Lower leg skin (tissue), 4 donors: ENCODE measurements around the gene SCAMP3. TPM values are rescaled to one million over a fixed set of nuclear protein-coding genes. Genes with fewer than 3 reads are reported as not detected.
"Not testable (repeated sequence)": the region's sequence is repeated elsewhere in the genome, so short reads cannot be mapped to it uniquely, and the experiment has no call there.

Experiments used
- DNase-seq, 2 donors: peaks; one replicate each; pipeline ENCODE4 v3.0.0-alpha.2; 2019; ENCODE audit warnings: low spot score in 2 of 2
- H3K4me3 ChIP-seq: fragments of 200-600 bp; sonication (generic); 2 replicates; pipeline ENCODE4 v1.5.1; 2017; ENCODE audit warnings: mild to moderate bottlenecking, low read depth; ENCODE audit not compliant: poor library complexity, severe bottlenecking
- POLR2A ChIP-seq, 2 donors: fragments of 450-650 bp; IDR thresholded peaks; one replicate each; pipeline ENCODE4 v1.6.1; 2016 to 2017; ENCODE audit warnings: antibody characterized with exemption in 2 of 2, mild to moderate bottlenecking in 1 of 2, moderate library complexity in 1 of 2
- WGBS, 2 donors: methylation state at CpG; one replicate each; pipeline ENCODE4 v1.1.5; 2018; 5-methylcytosine and 5-hydroxymethylcytosine counted together
- intact Hi-C: fragments of 100-400 bp; cut with DNase I; formaldehyde crosslinking; loops from one replicate; pipeline ENCODE4 v1.15.0; 2023; ENCODE audit warnings: low total_unique reads
- total RNA-seq, 4 donors: library from RNA; depleted of rRNA; stranded (reverse); fragments of >200 nt; gene quantifications; one replicate each; pipeline ENCODE4 v1.1.0, GENCODE V29; 2016
- TF ChIP-seq, protein P1 (sequence below), 3 donors: fragments of 450-650 bp; IDR thresholded peaks; one replicate each; pipeline ENCODE4 v1.5.1; 2016; ENCODE audit warnings: antibody characterized with exemption in 3 of 3, mild to moderate bottlenecking in 3 of 3, moderate library complexity in 2 of 3

SCAMP3 gene
- total RNA-seq, 4 donors from 2014 or later, result 67.8 to 96.9 (median 87.6) TPM

DNA sequence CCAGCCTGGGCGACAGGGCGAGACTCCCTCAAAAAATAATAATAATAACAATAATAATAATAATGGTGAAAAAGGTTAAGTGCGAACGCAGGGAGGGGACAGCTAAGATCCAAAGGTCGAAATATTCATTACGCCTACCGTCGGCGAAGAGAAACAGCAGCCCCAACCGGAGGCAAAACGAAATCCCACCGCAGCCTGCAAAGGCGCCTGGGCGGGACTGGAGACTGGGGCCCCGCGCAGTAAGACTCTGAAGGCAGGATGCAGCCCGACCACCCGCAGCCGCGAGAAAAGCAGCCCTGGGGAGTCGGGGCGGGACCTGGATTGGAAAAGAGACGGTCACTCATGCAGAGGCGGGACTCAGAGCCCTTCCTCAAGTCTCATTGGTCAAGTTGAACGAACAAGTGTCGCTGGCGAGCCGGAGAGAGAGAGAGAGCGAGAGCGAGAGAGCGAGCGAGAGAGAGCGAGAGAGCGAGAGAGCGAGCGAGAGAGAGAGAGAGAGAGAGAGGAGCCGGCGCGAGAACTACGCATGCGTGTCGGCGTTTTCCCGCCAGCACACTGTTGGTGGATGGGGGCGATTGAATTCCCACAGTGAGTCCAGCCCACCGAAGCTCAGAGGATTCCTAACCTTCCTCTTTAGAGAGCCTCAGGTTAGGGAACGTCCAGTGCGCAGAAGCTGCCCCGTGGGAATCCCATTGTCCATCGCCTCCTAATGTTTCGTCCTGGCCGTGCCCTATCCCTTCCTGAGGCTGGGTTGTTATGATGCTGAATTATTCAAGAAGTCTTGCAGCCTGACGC lies 17.6 kb downstream of the SCAMP3 start:
- TF ChIP-seq, protein P1, sequence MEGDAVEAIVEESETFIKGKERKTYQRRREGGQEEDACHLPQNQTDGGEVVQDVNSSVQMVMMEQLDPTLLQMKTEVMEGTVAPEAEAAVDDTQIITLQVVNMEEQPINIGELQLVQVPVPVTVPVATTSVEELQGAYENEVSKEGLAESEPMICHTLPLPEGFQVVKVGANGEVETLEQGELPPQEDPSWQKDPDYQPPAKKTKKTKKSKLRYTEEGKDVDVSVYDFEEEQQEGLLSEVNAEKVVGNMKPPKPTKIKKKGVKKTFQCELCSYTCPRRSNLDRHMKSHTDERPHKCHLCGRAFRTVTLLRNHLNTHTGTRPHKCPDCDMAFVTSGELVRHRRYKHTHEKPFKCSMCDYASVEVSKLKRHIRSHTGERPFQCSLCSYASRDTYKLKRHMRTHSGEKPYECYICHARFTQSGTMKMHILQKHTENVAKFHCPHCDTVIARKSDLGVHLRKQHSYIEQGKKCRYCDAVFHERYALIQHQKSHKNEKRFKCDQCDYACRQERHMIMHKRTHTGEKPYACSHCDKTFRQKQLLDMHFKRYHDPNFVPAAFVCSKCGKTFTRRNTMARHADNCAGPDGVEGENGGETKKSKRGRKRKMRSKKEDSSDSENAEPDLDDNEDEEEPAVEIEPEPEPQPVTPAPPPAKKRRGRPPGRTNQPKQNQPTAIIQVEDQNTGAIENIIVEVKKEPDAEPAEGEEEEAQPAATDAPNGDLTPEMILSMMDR (IDR thresholded peaks at IDR 0.05), result peak in 2 of 3 donors; percentile 75 to 98
- peak in 1 of 2 donors; percentile 78 for TF ChIP-seq POLR2A (IDR thresholded peaks at IDR 0.05)
- intact Hi-C loops, result no loop called here
- H3K4me3 ChIP-seq, result peak overlapping the region; percentile 24
- WGBS, 2 donors, result 0 to 1% methylated on average over 53 of the region's 53 CpGs
- peak; percentile 98 to 99 for DNase-seq

DNA sequence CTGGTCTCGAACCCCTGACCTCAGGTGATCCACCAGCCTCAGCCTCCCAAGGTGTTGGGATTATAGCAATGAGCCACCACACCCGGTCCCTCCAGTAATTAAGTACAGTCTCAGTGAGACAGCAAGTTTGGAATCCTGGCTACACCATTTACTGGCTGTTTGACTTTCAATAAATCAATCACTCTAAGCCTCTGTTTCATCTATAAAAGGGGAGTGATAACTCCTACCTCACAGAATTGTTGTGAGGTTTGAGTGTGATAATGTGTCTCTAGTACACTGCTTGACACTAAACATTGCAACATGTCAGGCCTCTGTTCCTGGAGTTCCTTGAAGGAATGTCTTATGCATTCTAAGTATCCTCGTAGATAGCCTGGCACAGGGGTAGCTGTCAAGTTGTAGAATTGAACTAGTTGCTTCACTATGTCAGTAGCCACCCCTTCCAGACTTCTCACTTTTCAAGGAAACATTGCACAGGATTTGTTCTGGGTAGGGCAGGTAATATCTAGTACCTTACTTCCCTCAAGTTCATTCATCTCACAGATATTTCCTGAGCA lies 19.3 kb downstream of the SCAMP3 start:
- no peak overlapping the region for H3K4me3 ChIP-seq
- 54 to 56% methylated on average over 3 of the region's 3 CpGs for WGBS, 2 donors
- intact Hi-C loops, result no loop called here
- no peak for DNase-seq
- TF ChIP-seq, protein P1 (IDR thresholded peaks at IDR 0.05), result no peak
- TF ChIP-seq POLR2A (IDR thresholded peaks at IDR 0.05), result no peak

DNA sequence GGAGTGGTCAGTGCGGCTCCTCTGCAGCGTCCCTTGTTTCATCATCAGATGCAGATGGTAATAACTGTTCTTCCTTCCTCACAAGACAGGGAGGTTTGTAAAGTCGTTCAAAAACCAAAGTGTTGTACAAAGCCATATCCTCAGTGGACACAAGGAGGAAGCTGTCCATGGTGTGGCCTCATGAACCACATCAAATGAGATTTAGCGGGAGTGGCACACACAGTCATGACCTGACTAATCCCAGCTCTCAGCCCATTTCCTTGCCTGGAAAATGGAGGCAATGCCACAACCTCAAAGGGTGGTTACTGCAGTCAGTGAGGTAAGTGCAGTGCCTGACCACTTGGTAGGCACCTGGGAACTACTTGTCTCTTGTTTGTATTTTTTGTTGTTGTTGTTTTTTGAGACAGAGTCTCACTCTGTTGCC lies 20.3 kb downstream of the SCAMP3 start:
- intact Hi-C loops, result no loop called here
- no peak overlapping the region for H3K4me3 ChIP-seq
- WGBS, 2 donors, result 61 to 71% methylated on average over 4 of the region's 4 CpGs
- no peak for DNase-seq
- TF ChIP-seq POLR2A (IDR thresholded peaks at IDR 0.05), result no peak
- TF ChIP-seq, protein P1 (IDR thresholded peaks at IDR 0.05), result no peak

DNA sequence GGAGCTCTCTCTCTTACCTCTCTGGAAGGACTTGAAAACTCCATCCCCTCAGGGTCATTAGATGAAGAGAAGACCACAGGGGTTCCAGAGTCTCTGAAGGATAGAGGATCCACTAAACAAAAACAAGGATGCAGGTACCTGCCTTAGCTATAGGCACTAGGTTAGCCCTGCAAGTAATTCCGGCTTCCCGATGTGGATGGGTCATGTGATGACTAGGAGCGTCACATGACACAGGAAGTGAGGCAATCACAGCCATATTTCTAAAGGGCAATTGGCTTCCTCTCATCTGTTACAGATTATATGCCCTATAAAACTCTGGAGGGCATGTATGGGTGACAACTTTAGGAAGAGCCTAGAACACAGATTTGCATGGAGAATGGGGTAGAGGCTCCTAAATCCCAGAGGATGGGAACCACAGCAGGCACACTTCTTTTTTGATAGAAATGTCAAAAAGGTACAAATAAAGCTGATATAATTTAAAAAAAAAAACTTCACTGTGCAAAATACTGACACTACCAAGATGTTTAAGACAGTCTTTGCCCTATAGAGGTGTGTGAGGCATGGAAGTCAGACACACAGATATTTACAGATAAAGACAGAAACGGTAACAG lies 21.0 kb downstream of the SCAMP3 start:
- peak; percentile 86 to 93 for DNase-seq
- WGBS, 2 donors, result 9 to 12% methylated on average over 4 of the region's 4 CpGs
- no peak for TF ChIP-seq POLR2A (IDR thresholded peaks at IDR 0.05)
- TF ChIP-seq, protein P1 (IDR thresholded peaks at IDR 0.05), result no peak
- no peak overlapping the region for H3K4me3 ChIP-seq
- intact Hi-C loops, result no loop called here

DNA sequence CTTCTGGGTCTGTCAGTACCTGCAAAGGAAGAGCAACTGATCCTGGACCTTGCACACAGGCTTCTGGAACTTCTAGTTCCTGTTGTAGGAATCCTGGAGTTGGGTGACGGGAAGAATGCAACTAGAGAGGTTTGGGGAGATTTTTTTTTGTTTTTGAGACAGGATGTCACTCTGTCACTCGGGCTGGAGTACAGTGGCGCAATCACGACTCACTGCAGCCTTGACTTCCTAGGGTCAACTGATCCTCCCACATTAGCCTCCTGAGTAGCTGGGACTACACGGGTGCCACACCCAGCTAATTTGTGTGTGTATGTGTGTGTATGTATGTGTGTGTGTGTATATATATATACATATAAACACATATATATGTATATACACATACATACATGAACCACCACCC lies 25.7 kb downstream of the SCAMP3 start:
- DNase-seq, result no peak
- intact Hi-C loops, result no loop called here
- no peak overlapping the region for H3K4me3 ChIP-seq
- 79% methylated on average over 5 of the region's 5 CpGs for WGBS, 2 donors
- TF ChIP-seq POLR2A (IDR thresholded peaks at IDR 0.05), result no peak
- TF ChIP-seq, protein P1 (IDR thresholded peaks at IDR 0.05), result no peak

DNA sequence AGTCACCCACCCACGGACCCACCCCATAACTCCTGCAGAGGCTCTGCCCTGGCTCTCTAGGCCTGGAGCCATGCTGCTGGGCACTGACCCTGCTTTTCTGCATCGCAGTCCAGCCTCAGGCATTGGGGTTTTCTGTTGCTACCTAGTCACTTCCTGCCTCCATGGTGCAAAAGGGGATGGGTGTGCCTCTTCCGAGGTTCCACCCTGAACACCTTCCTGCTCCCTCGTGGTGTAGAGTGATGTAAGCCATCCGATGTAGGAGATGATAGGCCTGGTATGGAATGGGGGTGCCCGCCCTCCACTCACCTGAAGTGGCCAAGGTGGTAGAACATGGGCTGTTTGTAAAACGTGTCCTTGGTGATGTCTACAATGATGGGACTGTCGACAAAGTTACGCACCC lies 26.8 kb downstream of the SCAMP3 start:
- DNase-seq, H3K4me3 ChIP-seq, intact Hi-C loops: not testable (repeated sequence)
- WGBS, 2 donors, result 100% methylated on average over 3 to 4 of the region's 9 CpGs

DNA sequence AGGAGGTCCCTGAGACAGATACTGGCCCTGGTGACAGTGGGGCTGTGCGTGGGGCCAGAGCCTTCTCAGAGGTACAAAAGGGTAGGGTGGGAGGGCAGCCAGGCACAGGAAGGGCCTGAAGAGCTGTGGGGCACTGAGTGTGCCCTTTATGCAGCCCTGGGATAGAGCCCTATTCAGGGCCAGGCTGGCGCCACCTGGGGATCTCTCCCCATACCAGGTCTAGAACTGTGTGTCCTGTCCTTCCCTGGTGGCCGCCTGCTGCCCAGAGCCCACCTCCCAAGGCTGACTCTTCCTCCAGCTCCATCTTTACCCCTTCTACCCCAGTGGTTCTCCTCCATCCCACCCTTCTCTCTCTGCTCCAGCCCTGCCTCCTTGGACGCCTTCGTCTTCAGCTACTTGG lies 28.7 kb downstream of the SCAMP3 start:
- DNase-seq, intact Hi-C loops: not testable (repeated sequence)

DNA sequence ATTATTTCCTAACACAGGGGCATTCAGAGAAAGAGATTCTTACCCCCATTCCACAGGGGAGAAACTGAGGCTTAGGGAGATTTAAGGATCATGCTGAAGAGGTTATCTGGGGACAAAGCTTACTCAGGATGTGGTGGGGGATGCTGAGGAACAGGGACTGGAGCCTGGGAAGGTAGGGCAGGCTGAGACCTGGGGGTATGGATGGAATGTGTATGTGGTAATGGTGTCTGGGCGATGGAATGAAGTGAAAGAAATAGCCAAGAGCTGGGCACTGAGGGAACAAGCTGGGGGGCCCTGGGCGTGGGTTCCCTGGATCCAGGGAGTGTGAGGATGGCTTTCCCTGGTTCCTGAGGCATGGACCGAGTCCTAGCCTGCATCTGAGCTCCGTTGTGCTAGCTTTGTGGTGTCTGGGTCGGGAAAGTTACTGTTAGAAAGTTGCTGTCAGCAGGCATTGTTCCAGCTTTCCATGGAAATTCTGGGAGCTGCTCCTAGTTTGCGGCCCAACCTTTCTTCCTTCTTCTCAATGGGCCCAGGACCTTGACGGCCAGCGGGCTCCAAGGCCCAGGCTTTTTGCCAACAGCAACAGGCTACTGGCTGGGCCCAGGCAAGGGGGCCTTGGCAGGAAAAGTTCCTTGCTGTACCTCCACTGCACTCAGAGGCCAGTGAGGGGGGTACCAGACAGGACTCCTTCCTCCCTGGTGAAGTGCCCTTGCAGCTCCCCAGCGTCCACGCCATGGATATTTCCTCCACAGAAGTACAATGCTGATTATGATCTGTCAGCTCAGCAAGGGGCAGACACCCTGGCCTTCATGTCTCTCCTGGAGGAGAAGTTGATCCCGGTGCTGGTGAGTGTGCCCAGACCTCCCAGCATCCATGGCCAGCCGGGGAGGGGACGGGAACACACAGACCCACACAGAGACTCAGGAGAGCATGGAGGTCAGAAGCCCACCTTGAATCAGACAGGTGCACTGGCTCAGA lies 29.9 kb downstream of the SCAMP3 start:
- intact Hi-C loops, H3K4me3 ChIP-seq, DNase-seq: not testable (repeated sequence)
- 57 to 58% methylated on average over 11 to 13 of the region's 13 CpGs for WGBS, 2 donors

More for the DNA sequence above, 28.7 kb downstream of the SCAMP3 start:
- H3K4me3 ChIP-seq, result not testable (repeated sequence)
- WGBS, 2 donors, result 79 to 97% methylated on average over 1 to 2 of the region's 5 CpGs
